ENCODE results near the gene UGT1A7.
A peak's percentile ranks its signal among the peaks of the same experiment; 100 is the strongest.

The UGT1A7 gene

DNA sequence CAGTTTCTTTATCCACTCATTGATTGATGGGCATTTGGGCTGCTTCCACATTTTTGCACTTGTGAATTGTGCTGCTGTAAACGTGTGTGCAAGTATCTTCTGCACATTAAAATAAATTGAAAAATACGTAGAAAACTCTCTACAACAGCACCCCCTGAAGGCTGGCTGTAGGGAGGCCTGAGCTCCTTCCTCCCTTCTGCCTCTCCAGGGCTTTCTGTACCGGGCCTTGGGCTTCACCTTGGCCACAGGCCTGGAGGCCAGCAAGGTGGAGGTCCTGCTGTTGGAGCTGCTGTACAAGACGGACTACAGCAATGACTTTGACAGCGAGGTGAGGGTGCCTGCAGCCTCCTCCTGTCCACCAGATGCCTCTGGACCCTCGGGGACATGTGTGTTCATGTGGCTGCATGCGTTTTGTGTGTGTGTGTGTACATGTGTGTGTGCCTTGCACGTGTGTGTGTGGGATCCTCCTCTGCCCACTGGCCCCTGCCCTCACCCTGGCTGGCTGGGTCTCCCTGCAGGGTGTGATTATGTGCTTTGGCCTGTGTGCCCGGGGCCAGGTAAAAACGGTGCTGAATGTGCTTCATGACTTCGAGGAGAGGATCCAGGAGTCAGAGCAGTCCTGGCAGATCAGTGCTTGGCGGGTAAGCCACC, 125.6 kb downstream of the UGT1A7 start:
- intact Hi-C loops (cut with DNase I): no loop called here
- peak in 9 of 42 donors; percentile 4 to 21 (median 12) for DNase-seq

DNA sequence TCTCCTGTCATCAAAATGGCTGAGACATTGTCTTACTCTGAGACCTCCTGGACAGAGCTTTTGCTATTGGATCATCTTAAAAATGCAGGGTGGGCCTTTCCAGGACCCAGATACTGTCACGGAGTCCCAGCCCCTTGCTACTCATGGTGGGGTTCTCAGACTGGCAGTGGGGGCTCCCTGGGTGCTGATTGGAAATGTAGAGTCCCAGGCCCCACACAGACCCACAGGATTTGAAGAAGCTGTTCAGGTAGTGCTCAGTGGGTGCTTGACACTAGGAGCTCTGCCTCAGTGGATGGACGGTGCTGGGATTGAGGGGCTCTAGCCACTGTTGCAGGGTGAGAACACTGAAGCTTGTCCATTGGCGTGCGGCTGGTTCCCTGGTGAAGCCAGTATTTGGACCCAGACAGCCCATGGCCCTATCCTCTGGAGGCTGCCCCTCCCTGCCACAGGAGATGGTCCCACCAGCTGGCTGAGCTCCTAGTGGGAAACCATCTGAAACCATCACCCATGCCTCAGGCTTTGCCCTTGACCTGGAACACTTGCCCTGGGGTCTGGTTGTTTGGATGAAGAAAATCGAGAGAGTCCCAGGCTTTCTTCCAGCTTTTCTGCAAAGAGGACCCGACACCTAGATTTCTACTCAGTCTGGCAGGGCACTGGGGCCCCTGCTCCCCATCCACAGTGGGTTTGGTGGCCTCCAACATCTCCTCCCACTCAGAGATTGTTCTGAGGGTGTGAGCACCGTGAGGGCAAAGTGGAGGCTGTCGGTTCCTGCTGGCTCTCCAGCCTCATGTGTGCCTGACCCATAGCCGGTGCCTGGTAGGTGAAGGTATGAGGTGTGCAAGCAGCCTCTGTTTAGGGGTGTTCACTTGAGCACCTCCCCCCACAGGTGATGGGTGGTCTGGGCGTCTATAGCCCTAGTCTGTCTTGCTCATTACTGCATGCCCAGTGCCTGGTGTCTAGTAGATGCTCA, 126.5 kb downstream of the UGT1A7 start:
- intact Hi-C loops (cut with DNase I): no loop called here
- DNase-seq: peak in 9 of 42 donors; percentile 2 to 26 (median 9)

DNA sequence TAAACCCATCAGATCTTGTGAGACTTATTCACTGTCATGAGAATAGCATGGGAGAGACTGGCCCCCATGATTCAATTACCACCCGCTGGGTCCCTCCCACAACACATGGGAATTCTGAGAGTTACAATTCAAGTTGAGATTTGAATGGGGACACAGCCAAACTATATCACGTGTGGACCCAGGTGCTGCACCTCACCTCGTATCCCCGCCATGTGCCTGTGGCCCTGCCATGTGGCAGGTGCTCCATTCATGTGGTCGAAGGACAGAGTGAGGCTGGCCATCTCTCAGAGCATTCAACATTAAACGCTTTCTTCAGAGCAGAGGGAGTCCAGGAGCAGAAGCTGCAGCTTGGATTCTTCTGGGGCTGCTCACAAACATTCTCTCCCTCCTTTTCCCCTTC, 128.7 kb downstream of the UGT1A7 start:
- intact Hi-C loops (cut with DNase I): no loop called here

DNA sequence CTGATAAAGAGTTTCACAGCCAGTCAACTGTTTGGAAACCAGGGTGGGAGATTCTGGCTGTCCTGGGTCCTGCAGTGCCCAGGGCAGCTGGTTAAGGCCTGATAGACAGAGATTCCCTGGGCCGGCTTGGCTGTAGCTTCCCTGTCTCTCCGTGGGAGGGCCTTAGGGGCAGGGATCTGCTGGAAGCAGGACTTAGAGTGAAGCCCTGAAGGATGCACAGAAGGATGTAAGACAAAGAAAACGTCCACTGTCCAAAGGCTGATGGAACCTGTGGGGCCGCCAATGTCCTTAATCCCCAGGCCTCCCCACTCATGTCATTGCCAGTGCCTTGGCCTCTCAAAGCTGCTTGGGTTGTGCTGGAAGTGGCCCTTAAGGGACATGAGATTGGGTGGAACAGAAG, 129.4 kb downstream of the UGT1A7 start:
- DNase-seq: peak in 6 of 42 donors; percentile 2 to 25 (median 10)
- intact Hi-C loops (cut with DNase I): no loop called here

More for the DNA sequence above, 128.7 kb downstream of the UGT1A7 start:
- peak in 8 of 42 donors; percentile 1 to 31 (median 2) for DNase-seq

DNA sequence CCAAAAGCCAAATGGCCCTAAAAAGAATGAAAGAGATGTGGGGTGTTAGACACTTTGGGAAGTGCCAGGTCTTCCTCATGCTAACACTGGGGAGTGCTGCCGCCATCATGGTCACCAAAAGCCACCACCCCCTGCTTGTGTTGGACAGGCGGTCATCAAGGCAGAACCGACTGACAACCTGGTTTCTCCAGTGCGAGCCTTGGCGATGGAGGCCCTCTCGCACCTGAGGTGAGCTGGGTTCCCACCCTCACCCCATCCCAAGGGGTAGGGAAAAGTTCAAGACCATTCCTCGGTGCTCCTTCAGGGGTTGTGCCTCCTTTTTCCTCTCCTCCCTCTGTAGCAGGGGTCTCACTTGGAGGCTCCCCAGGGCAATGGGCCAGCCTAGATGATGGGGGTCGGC, 130.0 kb downstream of the UGT1A7 start:
- intact Hi-C loops (cut with DNase I): no loop called here
- DNase-seq: peak in 11 of 42 donors; percentile 1 to 21 (median 7)

DNA sequence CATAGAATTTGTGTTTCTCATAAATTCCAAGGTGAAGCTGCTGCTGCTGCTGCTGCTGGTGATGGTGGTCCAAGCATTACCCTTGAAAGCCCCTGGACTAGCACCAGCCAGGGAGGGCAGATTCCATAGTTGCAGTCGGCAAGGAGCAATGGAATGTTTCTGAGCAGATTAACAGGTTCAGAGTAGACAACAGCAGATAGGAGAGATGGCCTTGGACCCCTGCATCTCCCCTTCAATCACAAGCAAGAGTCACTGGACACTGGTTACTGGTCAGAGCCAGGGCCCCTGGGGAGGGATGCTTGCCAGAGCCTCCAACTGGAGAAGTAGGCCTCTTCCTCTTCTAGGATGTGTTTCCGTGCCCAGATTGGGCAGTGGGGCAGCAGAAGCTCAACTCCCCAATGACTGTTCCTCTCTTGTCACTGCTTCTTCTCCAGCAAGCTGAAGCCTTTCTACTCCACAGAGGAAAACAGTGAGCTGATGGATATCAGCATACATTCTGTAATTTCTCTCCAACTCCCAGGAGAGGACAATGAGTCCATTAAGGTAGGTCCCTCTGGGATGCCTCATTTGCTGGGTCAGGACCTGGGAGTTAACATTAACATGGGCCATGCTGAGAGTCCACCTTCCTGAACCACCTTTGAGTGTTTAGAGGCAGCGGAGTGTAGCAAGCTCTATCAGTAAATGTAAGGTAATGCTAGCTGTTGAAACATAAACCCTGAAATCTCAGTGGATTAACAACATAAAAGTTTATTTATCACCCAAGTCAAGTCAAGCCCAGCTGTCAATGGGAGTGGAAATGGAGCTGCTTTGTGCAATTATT, 131.7 kb downstream of the UGT1A7 start:
- peak in 5 of 42 donors; percentile 1 to 20 (median 4) for DNase-seq
- intact Hi-C loops (cut with DNase I): no loop called here

DNA sequence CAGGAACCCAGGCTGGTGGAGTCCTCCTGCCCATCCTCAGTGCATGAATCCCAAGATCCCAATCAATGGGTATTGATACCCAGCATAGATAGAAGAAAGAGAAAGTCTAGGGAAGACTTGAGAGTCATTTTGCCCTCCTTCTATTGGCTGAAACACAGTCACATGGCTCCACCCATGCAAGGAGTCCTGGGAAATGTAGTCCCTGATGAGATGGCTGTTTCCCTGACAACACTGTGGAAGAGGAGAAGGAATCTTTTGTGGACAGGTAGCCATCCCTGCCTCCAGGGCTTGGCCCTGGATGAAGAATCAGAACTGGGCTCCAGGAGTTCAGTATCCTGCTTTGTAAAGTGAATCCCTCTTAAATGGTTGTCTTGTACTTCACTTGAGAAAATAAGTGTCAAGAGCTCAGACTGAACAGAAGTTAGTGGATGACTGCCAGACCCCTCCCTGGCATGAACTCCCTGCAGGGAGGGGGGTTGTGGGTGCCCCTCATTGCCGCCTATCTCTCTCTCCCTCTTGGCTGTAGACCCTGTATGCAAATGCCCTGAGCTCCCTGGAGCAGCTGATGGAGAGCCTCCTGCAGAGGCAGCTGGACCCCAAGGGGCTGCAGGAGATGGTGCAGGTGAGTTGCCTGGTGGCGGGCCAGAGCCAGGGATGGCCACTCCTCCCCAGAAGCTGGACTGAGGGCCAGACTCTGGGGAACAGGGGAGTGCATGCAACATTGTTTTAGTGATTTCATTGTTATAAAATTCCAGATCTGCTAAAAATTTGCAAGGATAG, 132.5 kb downstream of the UGT1A7 start:
- DNase-seq: peak in 5 of 42 donors; percentile 2 to 21 (median 3)
- intact Hi-C loops (cut with DNase I): no loop called here

DNA sequence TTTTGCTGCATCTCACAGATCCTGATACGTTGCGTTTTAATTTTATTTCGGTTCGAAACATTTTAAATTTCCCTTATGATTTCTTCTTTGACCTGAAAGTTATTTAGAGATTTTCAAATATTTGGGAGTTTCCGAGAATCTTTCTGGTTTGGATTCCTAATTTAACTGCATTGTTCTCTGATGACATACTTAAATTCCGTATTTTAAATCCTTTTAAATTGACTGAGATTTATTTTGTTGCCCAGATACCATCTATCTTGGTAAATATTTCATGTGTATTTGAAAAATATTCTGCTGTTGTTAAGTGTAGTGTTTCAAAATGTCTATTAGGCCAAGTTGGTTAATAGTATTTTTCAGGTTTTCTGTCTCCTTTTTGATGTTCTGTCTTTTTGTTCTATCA, 134.2 kb downstream of the UGT1A7 start:
- intact Hi-C loops (cut with DNase I): no loop called here
- DNase-seq: no peak

DNA sequence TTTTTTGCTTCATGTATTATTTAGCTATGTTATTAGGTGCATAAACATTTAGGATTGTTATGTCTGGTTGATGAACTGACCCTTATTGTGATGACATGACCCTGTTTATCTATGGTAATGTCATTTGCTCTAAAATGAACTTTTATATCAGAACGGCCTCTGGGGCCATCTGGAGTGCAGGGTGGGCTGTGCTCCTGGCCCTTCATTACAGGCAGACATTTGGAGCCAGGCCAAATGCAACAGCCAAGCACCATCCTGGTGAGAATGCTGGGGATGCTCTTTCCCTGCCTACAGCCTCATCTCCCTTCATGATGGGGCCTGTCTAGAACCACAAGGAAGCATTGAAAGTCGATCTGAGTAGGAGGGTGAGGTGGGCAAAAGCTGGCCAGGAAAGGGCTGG, 134.6 kb downstream of the UGT1A7 start:
- intact Hi-C loops (cut with DNase I): no loop called here
- DNase-seq: peak in 2 of 42 donors; percentile 4 to 14

DNA sequence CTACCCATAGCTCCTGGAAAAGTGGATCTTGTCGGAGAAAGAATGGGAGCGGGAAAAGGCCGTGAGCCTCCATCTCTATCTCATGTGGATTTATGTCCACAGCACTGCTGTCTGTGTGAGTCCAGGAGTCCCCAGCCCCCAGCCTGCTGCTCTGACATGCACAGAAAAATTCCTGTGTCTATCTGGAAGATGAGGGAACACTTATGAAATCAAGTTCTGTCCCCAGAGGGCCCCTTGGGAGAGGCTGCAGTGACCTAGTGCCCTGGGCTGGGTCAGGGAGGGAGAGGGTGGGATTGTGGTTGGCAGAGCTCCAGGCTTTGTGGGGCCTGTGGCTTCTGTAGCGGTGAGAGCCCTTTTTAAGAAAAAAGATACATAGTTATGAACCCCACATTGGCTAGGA, 135.1 kb downstream of the UGT1A7 start:
- intact Hi-C loops (cut with DNase I): no loop called here
- peak in 4 of 42 donors; percentile 4 to 13 (median 8) for DNase-seq

DNA sequence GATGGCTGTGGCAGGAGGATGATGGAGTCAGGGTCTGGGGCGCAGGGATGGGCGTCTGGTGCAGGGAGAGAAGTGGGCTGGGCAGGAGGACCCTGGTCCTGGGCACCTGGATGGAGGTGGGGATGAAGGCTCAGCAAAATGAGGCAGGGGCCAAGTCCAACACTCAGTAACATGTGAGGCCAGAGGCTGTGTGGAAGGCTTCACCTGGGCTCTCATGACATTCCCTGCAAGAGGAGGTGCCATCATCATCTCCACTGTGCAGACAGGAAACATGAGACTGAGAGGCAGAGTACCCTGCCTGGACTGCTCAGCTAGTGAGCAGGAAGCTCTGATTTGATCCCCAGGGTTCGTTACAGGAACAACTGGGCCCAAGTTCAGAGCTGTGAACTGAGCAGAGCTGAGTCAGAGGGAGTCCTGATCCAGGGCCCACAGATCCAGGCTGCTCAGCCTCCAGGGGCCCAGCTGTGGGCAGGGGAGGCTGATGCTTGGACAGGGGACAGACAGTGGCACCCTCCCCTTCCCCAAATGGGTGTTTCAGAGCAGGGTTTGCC, 135.7 kb downstream of the UGT1A7 start:
- peak in 7 of 42 donors; percentile 1 to 16 (median 4) for DNase-seq
- intact Hi-C loops (cut with DNase I): no loop called here

DNA sequence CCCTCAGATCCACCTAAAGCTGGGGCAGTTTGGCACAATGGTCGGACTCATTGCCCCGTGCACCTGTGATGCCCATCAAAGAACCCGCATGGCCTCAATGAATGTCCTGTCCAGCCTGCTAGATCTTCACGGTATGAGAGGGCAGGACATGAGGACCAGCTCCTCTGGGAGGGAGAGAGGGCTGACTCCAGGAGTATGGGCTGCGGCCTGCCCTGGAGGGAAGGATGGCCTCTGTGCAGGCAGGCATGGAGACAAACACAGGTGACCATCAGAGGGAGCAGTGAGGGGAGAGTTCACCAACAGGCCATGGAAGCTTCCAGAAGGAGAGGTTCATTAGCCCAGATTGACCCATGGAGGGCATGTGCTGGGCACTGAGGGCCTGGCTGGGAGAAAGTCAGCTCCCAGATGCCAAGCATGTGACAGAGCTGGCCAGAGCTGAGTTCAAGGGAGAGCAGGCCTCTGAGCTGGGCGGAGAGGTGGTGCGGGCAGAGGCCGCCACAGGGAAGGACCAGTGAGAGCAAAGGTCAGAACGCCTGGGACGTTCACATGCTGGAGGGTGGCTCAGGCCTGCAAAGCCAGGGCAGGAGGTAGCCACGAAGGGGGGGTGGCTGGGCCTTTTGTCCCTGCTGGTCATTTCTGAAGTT, 136.4 kb downstream of the UGT1A7 start:
- intact Hi-C loops (cut with DNase I): no loop called here
- DNase-seq: peak in 5 of 42 donors; percentile 2 to 23 (median 8)

DNA sequence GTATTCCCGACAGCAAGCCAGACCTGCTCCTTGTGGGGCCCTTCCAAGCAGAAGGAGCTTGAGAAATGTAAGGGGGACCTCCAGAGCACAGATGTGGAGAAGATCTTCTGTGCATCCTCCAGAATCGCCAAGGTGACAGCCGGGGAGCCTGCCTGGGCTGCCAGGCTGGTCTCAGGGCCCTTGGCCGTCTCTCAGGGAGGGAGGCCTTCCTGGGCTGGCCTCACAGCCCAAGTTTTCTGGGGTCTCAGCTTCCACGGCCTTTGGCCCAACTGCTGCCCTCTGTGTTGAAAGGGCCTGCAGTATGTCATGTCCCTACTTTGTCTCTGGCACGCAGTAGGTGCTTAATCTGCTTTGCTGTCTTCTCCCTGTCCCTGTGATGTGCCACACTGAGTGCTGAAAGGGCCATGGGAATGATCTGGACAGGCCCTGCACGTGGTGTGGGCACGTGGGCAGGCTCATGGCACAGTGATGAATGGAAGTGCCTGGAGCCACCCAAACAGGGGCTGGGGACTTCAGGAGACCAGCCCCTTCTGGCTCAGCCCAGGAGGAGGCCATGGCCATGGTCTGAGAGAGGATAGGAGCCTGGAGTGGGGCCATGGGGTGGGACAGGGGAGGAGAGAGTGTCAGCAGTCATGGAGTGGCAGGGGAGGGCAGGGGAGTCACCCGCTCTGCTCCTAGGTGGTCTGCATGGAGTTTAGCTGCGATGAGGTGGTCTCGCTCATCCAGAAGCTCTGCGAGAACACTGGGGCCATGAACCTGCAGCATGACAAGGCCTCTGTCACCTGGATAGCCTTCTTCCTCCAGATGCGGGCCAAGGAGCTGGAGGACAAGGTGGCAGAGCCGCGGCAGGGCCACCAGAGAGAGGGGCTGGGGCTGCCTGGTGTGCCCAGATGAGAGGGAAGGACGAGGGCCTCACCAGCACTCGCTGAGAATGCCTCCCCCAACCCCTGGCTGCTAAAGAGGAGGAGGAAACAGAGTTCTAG, 137.2 kb downstream of the UGT1A7 start:
- DNase-seq: peak in 6 of 42 donors; percentile 1 to 20 (median 5)
- intact Hi-C loops (cut with DNase I): no loop called here

DNA sequence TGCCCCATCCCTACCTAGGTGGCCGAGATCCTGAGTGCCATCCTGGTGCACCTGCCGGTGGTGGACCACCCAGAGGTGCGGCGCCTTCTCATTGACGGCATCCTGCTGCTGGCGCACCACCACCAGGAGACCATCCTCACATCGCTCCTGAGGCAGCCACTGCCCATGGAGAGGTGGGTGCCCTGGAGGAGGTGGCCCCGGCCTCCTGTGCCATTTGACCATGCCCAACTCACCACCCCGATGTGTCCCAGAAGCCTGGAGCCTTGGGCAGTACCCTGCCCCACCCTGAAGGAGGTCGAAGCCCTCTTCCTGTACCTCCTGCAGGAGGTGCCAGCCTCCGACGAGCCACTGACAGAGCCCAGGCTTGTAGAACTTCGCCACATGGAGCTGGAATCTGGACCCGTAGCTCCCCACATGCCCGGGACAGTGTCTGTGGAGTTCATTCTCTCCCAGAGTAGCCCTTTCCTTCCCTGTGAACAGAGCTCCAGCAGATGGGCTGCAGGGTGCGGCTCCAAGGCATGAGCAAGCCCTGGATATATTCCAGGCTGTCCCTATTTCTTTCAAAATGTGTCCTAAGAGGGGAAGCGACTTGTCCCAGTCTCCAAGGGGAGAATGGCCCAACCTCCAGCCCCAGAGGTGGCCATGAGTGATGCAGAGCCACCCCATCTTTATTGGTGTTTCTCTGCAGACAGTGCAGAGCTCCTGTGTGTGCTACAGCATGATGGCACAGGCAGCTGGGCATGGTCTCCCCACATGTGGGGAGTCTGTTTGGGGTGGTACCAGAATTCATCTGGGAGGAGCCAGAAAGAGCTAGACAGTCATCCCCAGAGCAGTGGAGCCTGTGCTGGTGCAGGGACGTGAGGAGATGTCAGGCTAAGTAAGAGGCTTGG, 138.4 kb downstream of the UGT1A7 start:
- DNase-seq: peak in 4 of 42 donors; percentile 10 to 29 (median 10)
- intact Hi-C loops (cut with DNase I): no loop called here

DNA sequence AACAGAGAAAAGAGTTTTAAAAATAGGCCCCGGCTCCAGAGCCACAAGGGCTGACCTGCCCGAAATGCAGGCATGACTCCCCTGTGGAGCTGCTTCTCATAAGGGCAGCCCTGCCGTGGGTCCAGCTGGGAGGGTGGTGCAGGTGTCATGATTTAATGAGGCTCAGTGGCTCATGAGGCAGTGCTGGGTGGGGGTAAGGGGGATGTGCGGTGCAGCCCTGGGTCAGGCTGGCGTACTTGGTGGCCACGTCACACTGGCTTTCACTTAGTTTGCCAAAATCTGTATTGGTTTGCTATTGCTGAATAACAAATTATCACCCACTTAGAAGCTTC, 139.0 kb downstream of the UGT1A7 start:
- peak in 4 of 42 donors; percentile 10 to 16 (median 12) for DNase-seq
- intact Hi-C loops (cut with DNase I): no loop called here

DNA sequence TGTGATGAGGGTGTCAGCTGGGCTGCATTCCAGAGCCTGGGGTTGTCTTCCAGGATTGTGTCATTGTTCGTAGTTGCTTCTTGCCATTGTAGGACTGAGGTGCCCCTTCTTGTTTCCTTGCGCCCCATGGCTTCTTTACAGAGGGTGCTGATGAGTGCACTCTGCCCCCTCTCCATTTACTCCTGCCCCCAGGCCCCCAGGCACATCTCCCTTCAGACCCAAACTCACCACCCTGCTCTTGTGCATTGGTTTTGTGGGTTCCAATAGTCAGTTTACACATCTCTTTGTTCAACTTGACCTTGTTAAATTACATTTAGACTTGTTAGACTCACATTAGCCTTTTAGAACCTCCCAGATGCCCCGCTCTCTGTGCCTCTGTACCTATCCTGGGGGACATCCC, 139.5 kb downstream of the UGT1A7 start:
- peak in 3 of 42 donors; percentile 4 to 15 (median 5) for DNase-seq
- intact Hi-C loops (cut with DNase I): no loop called here
